Fibroblast of villous mesenchyme (primary cell): Measurements from ENCODE around the gene CDH12. TPM values are rescaled to one million over a fixed set of nuclear protein-coding genes. Genes with fewer than 3 reads are reported as not detected.

Source experiments
- DNase-seq: peaks from one replicate; pipeline ENCODE4 v3.0.0-alpha.2; 2010; ENCODE audit warnings: low read depth
- H3K4me3 ChIP-seq: 2 replicates; pipeline ENCODE4 v1.5.1; 2011; ENCODE audit warnings: low read depth, mild to moderate bottlenecking, low read length
- total RNA-seq: library from RNA; depleted of rRNA; stranded (reverse); fragments of >200 nt; gene quantifications from 2 replicates; pipeline ENCODE4 v1.2.3, GENCODE V29; 2012
- TF ChIP-seq, protein P1 (sequence below): IDR thresholded peaks from 2 replicates; pipeline ENCODE4 v1.5.1; 2012; ENCODE audit warnings: low read depth, mild to moderate bottlenecking, low read length; ENCODE audit not compliant: insufficient read depth

Gene CDH12
- total RNA-seq, 1 donor, result not detected

DNA sequence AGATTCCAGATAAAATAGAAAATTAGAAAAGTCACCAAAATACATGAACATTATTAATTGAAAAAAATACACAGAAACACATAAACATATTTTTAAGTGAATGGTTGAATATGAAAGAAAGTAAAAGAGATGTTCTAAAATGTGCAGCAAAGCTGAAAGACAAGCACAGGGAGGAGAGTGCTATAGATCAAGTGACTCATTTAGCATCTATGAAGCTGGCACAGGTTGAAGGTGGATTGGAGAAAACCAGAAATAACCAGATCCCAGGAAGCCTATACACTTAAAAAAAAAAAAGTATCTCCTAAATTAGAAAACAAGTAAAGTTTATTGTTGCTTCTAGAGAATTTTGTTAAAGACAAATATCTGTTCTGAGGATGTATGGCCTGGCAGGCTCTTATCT, 338.9 kb downstream of the CDH12 start:
- TF ChIP-seq, protein P1, sequence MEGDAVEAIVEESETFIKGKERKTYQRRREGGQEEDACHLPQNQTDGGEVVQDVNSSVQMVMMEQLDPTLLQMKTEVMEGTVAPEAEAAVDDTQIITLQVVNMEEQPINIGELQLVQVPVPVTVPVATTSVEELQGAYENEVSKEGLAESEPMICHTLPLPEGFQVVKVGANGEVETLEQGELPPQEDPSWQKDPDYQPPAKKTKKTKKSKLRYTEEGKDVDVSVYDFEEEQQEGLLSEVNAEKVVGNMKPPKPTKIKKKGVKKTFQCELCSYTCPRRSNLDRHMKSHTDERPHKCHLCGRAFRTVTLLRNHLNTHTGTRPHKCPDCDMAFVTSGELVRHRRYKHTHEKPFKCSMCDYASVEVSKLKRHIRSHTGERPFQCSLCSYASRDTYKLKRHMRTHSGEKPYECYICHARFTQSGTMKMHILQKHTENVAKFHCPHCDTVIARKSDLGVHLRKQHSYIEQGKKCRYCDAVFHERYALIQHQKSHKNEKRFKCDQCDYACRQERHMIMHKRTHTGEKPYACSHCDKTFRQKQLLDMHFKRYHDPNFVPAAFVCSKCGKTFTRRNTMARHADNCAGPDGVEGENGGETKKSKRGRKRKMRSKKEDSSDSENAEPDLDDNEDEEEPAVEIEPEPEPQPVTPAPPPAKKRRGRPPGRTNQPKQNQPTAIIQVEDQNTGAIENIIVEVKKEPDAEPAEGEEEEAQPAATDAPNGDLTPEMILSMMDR, result no peak
- no peak for DNase-seq
- no peak overlapping the region for H3K4me3 ChIP-seq

DNA sequence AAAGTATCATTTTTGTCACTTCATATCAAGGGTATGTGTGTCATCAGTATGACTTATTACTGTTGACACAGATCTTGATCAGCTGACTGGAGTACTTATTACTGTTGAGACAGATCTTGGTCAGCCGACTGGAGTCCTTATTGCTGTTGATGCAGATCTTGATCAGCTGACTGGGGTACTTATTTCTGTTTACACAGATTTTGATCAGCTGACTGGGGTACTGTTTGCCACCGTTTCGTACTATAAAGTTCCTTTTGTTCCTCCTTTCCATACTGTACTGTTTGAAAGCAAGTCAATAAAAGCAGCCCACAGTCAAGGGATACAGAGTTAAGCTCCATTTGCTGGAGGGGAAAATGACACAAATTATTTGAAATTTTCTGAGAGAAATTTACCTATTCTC, 347.3 kb downstream of the CDH12 start:
- TF ChIP-seq, protein P1, result no peak
- DNase-seq, result no peak
- no peak overlapping the region for H3K4me3 ChIP-seq

DNA sequence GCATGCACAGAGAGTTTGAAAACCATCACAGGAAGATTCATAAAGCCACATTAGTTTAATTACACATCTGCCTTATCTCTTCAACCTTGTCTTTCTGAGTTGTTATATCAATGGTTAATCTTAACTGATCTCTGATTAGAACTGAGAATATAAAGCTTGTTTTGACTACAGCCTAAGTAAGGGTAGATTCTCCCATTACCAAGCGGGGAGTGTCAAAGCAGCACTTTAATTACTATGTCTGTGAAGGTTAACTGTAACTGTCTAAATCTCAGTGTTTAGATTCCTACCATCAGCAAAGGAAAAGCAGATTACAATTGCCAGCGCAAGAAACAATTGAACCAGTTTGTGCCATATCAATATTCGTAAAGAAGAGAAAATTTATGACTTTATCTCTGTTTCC, 348.7 kb downstream of the CDH12 start:
- no peak overlapping the region for H3K4me3 ChIP-seq
- no peak for DNase-seq

DNA sequence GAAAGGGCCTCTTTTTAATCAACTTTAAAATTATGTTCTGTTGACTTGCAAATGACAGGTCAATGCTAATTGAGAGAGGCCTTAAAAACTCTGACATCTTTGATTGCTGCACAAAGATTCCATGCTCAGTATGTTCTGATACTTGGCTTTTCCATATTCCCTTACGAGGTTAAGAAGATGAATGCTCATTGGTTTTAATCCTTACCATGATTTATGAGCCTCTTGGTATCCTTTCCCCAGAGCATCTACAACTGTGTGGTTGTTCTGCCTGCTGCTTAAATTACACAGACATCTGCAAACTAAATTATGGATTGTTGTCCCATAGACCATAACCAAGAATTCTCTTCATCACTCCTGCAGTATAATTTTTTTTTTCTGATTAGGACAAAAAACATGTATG, 352.6 kb downstream of the CDH12 start:
- H3K4me3 ChIP-seq, result no peak overlapping the region
- DNase-seq, result no peak
- TF ChIP-seq, protein P1, result no peak

More for the DNA sequence above, 348.7 kb downstream of the CDH12 start:
- TF ChIP-seq, protein P1, result no peak

DNA sequence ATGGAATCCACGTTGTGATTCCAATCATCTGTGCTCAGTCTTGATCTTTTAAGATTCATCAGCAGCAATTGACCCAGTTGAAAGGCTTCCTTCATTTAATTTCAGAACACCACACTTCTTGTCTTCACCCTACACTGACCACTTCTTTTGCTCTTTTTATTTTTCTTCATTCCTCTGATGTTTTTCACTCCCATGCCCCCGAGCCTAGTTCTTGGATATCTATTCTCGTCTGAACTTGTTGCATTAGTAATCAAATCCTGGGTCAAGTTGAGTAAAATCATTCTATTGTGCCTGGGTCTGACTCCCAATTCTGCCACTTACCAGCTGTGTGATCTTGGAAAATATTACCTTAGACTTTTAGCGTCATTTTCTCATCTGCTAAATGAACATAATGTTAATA, 356.5 kb downstream of the CDH12 start:
- no peak overlapping the region for H3K4me3 ChIP-seq
- TF ChIP-seq, protein P1, result no peak
- no peak for DNase-seq

DNA sequence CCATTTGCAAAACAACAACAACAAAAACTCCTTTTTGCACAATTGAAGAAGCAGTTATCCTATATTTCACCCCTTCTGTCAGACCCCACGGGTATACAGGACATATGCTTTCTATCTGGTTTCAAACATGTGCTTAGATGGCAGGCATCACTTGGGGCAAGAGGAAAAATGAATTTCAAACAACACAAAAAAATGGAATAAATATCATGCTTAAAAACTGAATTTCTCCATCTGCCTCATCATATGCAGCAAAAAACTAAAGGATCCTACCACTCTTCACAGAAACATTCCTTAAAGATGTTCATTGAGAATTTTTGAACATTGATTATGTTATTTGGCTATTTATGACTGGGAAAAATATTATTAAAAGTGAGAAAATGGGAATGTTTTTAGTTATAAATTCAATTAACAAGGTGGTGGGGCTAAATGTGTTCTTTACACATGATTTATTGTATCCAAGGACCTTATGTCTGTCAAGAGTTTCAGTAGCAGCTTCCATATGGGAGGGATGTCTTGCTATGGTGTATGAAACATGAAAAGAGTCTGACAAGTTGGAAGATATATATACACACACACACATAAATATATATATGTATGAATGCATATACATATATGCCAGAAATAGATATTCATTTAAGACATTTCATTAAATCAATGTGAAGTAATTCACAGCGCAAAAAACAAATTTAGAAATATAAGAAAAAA, 358.0 kb downstream of the CDH12 start:
- TF ChIP-seq, protein P1, result no peak
- no peak for DNase-seq

DNA sequence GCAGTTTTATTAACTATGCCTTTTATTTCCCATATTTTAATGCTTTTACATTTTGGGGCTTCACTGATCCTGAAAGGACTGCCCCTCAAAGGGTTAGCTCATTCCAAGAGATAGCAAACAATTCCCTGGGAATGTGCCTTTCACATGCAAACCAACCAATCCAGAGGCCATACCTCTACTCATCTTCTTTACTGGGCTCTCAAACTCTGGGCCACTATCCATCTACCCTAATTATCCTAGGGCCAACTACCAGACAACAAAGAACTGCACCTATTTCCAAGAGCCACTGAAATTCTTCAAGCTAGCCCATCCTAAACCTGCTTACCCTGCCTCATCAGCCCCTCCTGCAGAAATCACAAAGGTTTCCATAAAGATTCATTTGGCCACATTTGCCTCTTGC, 364.7 kb downstream of the CDH12 start:
- TF ChIP-seq, protein P1, result no peak
- no peak for DNase-seq
- H3K4me3 ChIP-seq, result no peak overlapping the region

More for the DNA sequence above, 358.0 kb downstream of the CDH12 start:
- no peak overlapping the region for H3K4me3 ChIP-seq
